Fibroblast of the aortic adventitia (primary cell): ENCODE results near the gene SH3D19. TPM values are rescaled to one million over a fixed set of nuclear protein-coding genes. Genes with fewer than 3 reads are reported as not detected.

ENCODE experiments used
- DNase-seq: peaks from one replicate; pipeline ENCODE4 v3.0.0-alpha.2; 2010; ENCODE audit warnings: low read depth
- H3K4me3 ChIP-seq: 2 replicates; pipeline ENCODE4 v1.5.1; 2011; ENCODE audit warnings: low read depth, mild to moderate bottlenecking, control low read depth, low read length, moderate library complexity
- total RNA-seq: library from RNA; depleted of rRNA; stranded (reverse); fragments of >200 nt; gene quantifications from 2 replicates; pipeline ENCODE4 v1.2.3, GENCODE V29; 2012; ENCODE audit warnings: low replicate concordance
- TF ChIP-seq, protein P1 (sequence below): IDR thresholded peaks from 2 replicates; pipeline ENCODE4 v1.5.1; 2011; ENCODE audit warnings: mild to moderate bottlenecking, low read length, control low read depth, inconsistent platforms; ENCODE audit not compliant: insufficient read depth

Gene SH3D19
- total RNA-seq, 1 donor = 95.9 TPM

DNA sequence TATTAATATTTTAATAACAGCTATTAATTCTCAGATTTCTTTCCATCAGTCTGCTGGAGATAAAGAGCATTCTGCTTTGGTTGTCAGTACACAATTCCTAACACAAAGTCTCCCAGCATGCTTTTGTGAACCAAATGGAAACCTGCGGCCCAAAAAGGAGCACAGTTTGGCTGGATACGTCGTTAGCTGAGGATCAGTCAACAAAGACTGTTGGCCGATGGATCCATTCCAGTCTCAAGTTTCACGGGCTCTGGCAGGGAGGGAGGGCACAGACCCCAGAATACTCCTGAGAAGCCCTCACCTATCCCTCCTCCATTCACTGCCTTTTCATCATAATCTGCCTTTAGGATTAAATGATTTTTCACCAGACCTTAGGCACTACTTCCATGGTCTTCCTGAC is 74.7 kb downstream of the SH3D19 start:
- TF ChIP-seq, protein P1, sequence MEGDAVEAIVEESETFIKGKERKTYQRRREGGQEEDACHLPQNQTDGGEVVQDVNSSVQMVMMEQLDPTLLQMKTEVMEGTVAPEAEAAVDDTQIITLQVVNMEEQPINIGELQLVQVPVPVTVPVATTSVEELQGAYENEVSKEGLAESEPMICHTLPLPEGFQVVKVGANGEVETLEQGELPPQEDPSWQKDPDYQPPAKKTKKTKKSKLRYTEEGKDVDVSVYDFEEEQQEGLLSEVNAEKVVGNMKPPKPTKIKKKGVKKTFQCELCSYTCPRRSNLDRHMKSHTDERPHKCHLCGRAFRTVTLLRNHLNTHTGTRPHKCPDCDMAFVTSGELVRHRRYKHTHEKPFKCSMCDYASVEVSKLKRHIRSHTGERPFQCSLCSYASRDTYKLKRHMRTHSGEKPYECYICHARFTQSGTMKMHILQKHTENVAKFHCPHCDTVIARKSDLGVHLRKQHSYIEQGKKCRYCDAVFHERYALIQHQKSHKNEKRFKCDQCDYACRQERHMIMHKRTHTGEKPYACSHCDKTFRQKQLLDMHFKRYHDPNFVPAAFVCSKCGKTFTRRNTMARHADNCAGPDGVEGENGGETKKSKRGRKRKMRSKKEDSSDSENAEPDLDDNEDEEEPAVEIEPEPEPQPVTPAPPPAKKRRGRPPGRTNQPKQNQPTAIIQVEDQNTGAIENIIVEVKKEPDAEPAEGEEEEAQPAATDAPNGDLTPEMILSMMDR = no peak
- no peak overlapping the region for H3K4me3 ChIP-seq
- no peak for DNase-seq

DNA sequence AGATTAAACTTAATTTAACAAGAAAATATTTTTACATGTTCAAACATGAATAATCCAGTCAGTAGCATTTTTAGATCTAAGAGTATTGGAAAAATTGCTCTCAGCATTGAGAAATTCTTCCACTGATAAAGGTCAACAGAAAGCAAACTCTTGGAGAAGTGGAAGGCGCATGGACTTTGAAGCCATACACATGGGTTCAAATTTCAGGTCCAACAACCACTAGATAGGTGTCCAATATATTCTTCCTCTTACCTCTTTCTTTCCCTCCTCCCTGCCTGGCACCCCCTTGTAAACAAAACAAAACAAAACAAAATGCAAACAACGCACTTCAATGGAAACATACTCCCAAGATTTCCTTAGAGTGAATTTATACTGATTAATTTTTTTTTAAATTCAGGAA is 76.9 kb downstream of the SH3D19 start:
- no peak overlapping the region for H3K4me3 ChIP-seq
- no peak for DNase-seq
- TF ChIP-seq, protein P1 = no peak

DNA sequence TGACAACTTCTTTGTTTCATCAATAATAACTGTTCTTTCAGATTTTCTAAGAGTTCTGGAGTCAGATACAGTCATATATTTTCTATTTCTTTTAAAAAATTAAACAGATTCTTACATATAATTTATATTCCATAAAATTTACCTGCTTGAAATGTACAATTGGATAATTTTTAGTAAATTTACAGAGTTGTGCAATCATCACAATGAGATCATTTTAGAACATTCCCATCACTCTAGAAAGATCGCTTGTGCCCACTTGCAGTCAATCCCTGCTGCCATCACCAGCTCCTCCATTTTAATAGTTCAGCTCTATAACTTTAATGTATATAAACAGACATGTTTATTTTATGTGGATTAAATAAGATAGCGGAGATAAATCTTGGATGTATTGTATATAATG is 78.0 kb downstream of the SH3D19 start:
- TF ChIP-seq, protein P1 = no peak
- H3K4me3 ChIP-seq = no peak overlapping the region
- no peak for DNase-seq

DNA sequence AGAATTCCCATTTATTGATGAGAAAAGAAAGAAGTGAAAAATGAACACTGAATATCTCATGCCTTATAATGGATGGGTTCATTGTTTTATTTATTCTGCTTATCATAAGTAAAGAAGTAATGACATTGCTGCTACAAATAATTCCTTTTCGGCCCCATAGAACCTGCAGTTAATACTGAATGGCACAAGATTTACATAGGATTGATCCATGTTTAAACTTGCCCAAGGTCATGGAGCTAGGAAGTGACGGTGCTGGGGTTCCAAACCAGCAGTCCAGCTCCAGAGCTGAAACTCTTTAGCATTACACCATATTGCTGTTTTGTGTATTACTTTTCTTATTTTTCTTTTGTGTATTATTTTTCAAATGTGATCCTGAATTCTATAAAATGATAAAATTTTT is 78.7 kb downstream of the SH3D19 start:
- DNase-seq = no peak
- TF ChIP-seq, protein P1 = no peak
- H3K4me3 ChIP-seq = no peak overlapping the region

DNA sequence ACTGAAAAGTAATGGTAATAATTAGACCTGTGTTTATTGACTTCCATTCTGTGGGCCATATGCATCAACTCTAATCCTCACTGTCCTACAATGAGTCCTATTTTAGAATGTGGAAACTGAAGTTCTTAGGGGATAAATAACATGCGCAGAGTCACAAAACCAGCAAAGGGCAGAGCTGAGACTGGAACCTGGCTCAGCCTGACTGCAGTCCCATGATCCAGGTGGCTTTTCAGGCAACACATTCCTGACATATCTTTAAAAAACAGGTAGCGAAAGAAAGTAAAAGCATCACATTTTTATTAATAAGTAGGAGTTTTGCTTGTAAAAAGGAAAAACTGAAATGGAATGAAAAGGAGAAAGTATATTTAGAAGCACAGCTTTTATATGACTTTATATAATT is 83.1 kb downstream of the SH3D19 start:
- DNase-seq = no peak
- TF ChIP-seq, protein P1 = no peak
- H3K4me3 ChIP-seq = no peak overlapping the region

DNA sequence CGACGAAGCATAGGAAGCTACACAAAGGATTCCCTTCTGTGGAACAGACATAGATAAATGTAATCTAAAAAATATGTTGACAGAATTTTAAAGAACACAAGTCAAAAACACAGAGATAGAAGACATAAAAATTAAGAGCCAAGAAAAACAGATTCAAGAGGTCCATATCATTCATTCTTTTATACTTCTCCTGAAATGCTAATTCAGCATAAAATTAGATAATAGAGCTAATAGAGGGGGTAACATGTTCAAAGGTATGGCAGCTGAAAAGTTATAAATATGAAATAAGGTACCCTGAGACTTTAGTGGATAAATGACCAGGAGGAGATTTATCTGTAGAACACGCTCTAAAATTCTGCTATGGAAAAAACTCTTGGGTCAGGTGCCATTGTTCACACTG is 85.8 kb downstream of the SH3D19 start:
- TF ChIP-seq, protein P1 = no peak
- DNase-seq = no peak
- H3K4me3 ChIP-seq = no peak overlapping the region

DNA sequence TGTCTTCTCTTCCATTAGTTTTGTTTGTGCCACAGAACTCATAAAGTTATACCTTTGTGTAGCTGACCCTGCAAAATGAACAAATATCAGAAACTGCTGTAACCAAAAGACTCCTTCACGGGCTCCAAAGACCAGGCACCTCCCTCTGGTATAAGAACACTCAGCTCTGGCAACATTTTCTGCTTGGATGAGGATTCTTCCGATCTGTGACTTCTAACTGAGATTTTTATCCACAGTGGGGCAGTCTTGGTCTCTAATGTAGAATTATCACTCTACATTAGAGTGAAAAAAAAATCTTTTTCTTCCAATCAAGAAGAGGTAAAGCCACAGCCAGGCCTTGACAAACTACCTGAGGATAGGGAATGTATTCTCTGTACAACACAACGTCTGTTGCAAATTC is 86.9 kb downstream of the SH3D19 start:
- TF ChIP-seq, protein P1 = peak; percentile 19
- peak; percentile 63 for DNase-seq
- H3K4me3 ChIP-seq = no peak overlapping the region
